C4-2B (cell line): ENCODE measurements around the gene NPC1L1.

Experiments
- ZFX ChIP-seq: fragments of 450-650 bp; IDR thresholded peaks from 2 replicates; pipeline ENCODE4 v1.6.1; 2017
- TF ChIP-seq, protein P1 (sequence below): fragments of 450-650 bp; conservative IDR thresholded peaks from 2 replicates; pipeline ENCODE4 v1.5.1; 2017; ENCODE audit warnings: mild to moderate bottlenecking

DNA sequence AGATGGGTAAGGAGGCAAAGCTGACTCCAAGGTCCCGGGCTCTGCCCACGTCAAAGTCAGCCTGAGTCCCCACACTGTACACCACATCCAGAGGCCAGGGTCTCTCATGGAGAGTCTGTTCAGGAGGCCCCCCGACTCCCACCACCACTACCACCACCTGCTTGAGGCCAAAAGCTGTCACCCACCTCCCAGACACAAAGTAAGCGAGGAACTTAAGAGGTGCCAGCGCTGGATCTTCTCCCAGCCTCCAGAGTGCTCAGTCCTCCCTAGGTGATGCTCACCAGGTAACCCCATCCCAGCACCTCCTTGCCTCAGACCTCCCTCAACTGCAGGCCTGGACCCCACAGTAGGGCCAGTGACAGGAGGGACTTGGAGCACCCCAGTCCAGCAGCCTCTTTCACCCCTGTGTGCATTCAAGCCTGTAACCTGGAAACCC is 520 bp downstream of the NPC1L1 start:
- TF ChIP-seq, protein P1, sequence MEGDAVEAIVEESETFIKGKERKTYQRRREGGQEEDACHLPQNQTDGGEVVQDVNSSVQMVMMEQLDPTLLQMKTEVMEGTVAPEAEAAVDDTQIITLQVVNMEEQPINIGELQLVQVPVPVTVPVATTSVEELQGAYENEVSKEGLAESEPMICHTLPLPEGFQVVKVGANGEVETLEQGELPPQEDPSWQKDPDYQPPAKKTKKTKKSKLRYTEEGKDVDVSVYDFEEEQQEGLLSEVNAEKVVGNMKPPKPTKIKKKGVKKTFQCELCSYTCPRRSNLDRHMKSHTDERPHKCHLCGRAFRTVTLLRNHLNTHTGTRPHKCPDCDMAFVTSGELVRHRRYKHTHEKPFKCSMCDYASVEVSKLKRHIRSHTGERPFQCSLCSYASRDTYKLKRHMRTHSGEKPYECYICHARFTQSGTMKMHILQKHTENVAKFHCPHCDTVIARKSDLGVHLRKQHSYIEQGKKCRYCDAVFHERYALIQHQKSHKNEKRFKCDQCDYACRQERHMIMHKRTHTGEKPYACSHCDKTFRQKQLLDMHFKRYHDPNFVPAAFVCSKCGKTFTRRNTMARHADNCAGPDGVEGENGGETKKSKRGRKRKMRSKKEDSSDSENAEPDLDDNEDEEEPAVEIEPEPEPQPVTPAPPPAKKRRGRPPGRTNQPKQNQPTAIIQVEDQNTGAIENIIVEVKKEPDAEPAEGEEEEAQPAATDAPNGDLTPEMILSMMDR: no peak
- no peak for TF ChIP-seq ZFX
